Measurements from ENCODE around the gene PIGS.
A peak's percentile ranks its signal among the peaks of the same experiment; 100 is the strongest.
"Not testable (repeated sequence)": the region's sequence is repeated elsewhere in the genome, so short reads cannot be mapped to it uniquely, and the experiment has no call there.

PIGS gene

GRCh38 chr17:28578246-28579195 lies 7.2 kb upstream of the PIGS start:
- no peak for DNase-seq (ENCODE audit: low spot score)

- no peak for DNase-seq (ENCODE audit: low spot score)
These were observed 6.1 kb upstream of the PIGS start for GRCh38 chr17:28577466-28577824.

- DNase-seq (ENCODE audit: low spot score) = peak; percentile 97
These were observed 5.6 kb upstream of the PIGS start, which contains the start of gene ALDOC for GRCh38 chr17:28576758-28577465. Gene ALDOC (minus strand): TSS chr17:28576895. CDS start chr17:28575532, 1,363 bp downstream.

GRCh38 chr17:28576016-28576415 lies 4.7 kb upstream of the PIGS start:
- not testable (repeated sequence) for DNase-seq (ENCODE audit: low spot score)

- peak; percentile 54 for DNase-seq (ENCODE audit: low spot score)
These were observed 3.9 kb upstream of the PIGS start for GRCh38 chr17:28575126-28575795.

- DNase-seq (ENCODE audit: low spot score) = no peak
These were observed 3.2 kb upstream of the PIGS start for GRCh38 chr17:28574526-28574925.

- DNase-seq (ENCODE audit: low spot score) = no peak
These were observed 2.7 kb upstream of the PIGS start for GRCh38 chr17:28573966-28574480.

GRCh38 chr17:28573521-28573920 lies 2.2 kb upstream of the PIGS start:
- DNase-seq (ENCODE audit: low spot score) = no peak

GRCh38 chr17:28573040-28573380 lies 1.7 kb upstream of the PIGS start:
- DNase-seq (ENCODE audit: low spot score) = no peak

GRCh38 chr17:28572259-28573039 lies 1.1 kb upstream of the PIGS start:
- no peak for DNase-seq (ENCODE audit: low spot score)

GRCh38 chr17:28570716-28571360 lies 486 bp downstream of the PIGS start:
- peak; percentile 67 for DNase-seq (ENCODE audit: low spot score)

- DNase-seq (ENCODE audit: low spot score) = no peak
These were observed 1.9 kb downstream of the PIGS start for GRCh38 chr17:28569446-28569845.

GRCh38 chr17:28567604-28568003 lies 3.7 kb downstream of the PIGS start:
- DNase-seq (ENCODE audit: low spot score) = no peak

GRCh38 chr17:28563475-28563874 lies 7.8 kb downstream of the PIGS start:
- no peak for DNase-seq (ENCODE audit: low spot score)

- no peak for DNase-seq (ENCODE audit: low spot score)
These were observed 16.3 kb downstream of the PIGS start for GRCh38 chr17:28555022-28555421.

GRCh38 chr17:28554565-28554964 lies 16.8 kb downstream of the PIGS start:
- no peak for DNase-seq (ENCODE audit: low spot score)

GRCh38 chr17:28553000-28553505 lies 18.3 kb downstream of the PIGS start:
- no peak for DNase-seq (ENCODE audit: low spot score)

- DNase-seq (ENCODE audit: low spot score) = peak; percentile 78
These were observed 18.9 kb downstream of the PIGS start, which contains the start of gene UNC119 for GRCh38 chr17:28552176-28552999. Gene UNC119 (minus strand): TSS chr17:28552624. CDS start chr17:28552557, 67 bp downstream.

GRCh38 chr17:28551421-28552175 lies 19.7 kb downstream of the PIGS start:
- peak; percentile 43 for DNase-seq (ENCODE audit: low spot score)
